Measurements from ENCODE around the gene LRCH4.

LRCH4 gene

GRCh38 chr7:100547872-100548271 is 38.1 kb downstream of the LRCH4 start:
- no peak for TF ChIP-seq CTCF (IDR thresholded peaks at IDR 0.05)
- Histone ChIP-seq H3K4me3 (ENCODE audit: low read depth, low read length) (no peak overlapping the region), H3K79me2 (no peaks in the 10 kb centered on the region), H3K4me1 (peaks cover 43% of the 10 kb centered on the region), H3K27ac (peak overlapping the region; percentile 53), H3K9ac (no peak overlapping the region), H3K4me2 (ENCODE audit: low read length) (peak overlapping the region; percentile 42), H3K27me3 (ENCODE audit: control insufficient read depth, insufficient read depth, low read length) (no peaks in the 10 kb centered on the region), H3K9me3 (ENCODE audit: control insufficient read depth, low read length) (no peaks in the 10 kb centered on the region), H2AFZ (no peak overlapping the region), H3K36me3 (ENCODE audit: control insufficient read depth, insufficient read depth, low read length) (no peaks in the 10 kb centered on the region)

- H2AFZ ChIP-seq, result no peak overlapping the region
- H3K27ac ChIP-seq, result peak overlapping the region; percentile 92
- H3K9me3 ChIP-seq (ENCODE audit: control insufficient read depth, low read length), result no peaks in the 10 kb centered on the region
- H3K4me2 ChIP-seq (ENCODE audit: low read length), result peak overlapping the region; percentile 42
- no peaks in the 10 kb centered on the region for H3K36me3 ChIP-seq (ENCODE audit: control insufficient read depth, insufficient read depth, low read length)
- TF ChIP-seq CTCF (IDR thresholded peaks at IDR 0.05), result no peak
- H3K79me2 ChIP-seq, result peaks cover 3% of the 10 kb centered on the region
- no peak overlapping the region for H3K4me3 ChIP-seq (ENCODE audit: low read depth, low read length)
- H3K27me3 ChIP-seq (ENCODE audit: control insufficient read depth, insufficient read depth, low read length), result no peaks in the 10 kb centered on the region
- H3K4me1 ChIP-seq, result peaks cover 43% of the 10 kb centered on the region
- no peak overlapping the region for H3K9ac ChIP-seq
Observed at GRCh38 chr7:100546926-100547800, 38.8 kb downstream of the LRCH4 start.

- no peaks in the 10 kb centered on the region for H3K27me3 ChIP-seq (ENCODE audit: control insufficient read depth, insufficient read depth, low read length)
- no peak overlapping the region for H3K4me3 ChIP-seq (ENCODE audit: low read depth, low read length)
- H3K4me1 ChIP-seq, result peaks cover 43% of the 10 kb centered on the region
Observed at GRCh38 chr7:100546129-100546925, 39.6 kb downstream of the LRCH4 start.

GRCh38 chr7:100545360-100546128 is 40.4 kb downstream of the LRCH4 start:
- Histone ChIP-seq H3K27me3 (ENCODE audit: control insufficient read depth, insufficient read depth, low read length) (no peaks in the 10 kb centered on the region), H2AFZ (peak overlapping the region; percentile 36), H3K9me3 (ENCODE audit: control insufficient read depth, low read length) (no peaks in the 10 kb centered on the region), H3K9ac (no peak overlapping the region), H3K4me2 (ENCODE audit: low read length) (peak overlapping the region; percentile 5), H3K4me1 (peaks cover 43% of the 10 kb centered on the region), H3K4me3 (ENCODE audit: low read depth, low read length) (no peak overlapping the region), H3K27ac (peak overlapping the region; percentile 92), H3K36me3 (ENCODE audit: control insufficient read depth, insufficient read depth, low read length) (no peaks in the 10 kb centered on the region), H3K79me2 (peaks cover 8% of the 10 kb centered on the region)
- peak; percentile 10 for TF ChIP-seq CTCF (IDR thresholded peaks at IDR 0.05)

More at GRCh38 chr7:100546129-100546925, 39.6 kb downstream of the LRCH4 start:
- Histone ChIP-seq H3K9ac (no peak overlapping the region), H3K4me2 (ENCODE audit: low read length) (no peak overlapping the region), H3K36me3 (ENCODE audit: control insufficient read depth, insufficient read depth, low read length) (no peaks in the 10 kb centered on the region), H3K79me2 (peaks cover 4% of the 10 kb centered on the region), H3K9me3 (ENCODE audit: control insufficient read depth, low read length) (no peaks in the 10 kb centered on the region), H2AFZ (peak overlapping the region; percentile 31), H3K27ac (peak overlapping the region; percentile 92)
- no peak for TF ChIP-seq CTCF (IDR thresholded peaks at IDR 0.05)
